Neural progenitor cell (in vitro differentiated cells): ENCODE results near the gene ANO3. TPM values are rescaled to one million over a fixed set of nuclear protein-coding genes. Genes with fewer than 3 reads are reported as not detected.
A peak's percentile ranks its signal among the peaks of the same experiment; 100 is the strongest.

Experiments
- DNase-seq: peaks from one replicate; pipeline ENCODE4 v3.0.0-alpha.2; 2016; ENCODE audit warnings: low spot score
- H2AFZ ChIP-seq: fragments of 200-600 bp; sonication (generic); replicated peaks from 2 replicates; pipeline ENCODE4 v1.6.1; 2016; ENCODE audit warnings: antibody characterized with exemption
- H3F3A ChIP-seq: fragments of 200-600 bp; sonication (generic); 2 replicates; pipeline ENCODE4 v1.6.1; 2016; ENCODE audit warnings: antibody characterized with exemption, low read depth
- H3K27ac ChIP-seq: fragments of 200-600 bp; sonication (generic); 2 replicates; pipeline ENCODE4 v1.5.1; 2016; ENCODE audit warnings: mild to moderate bottlenecking
- H3K27me3 ChIP-seq: fragments of 200-600 bp; sonication (generic); 2 replicates; pipeline ENCODE4 v1.6.1; 2016; ENCODE audit warnings: mild to moderate bottlenecking, moderate library complexity
- H3K36me3 ChIP-seq: fragments of 200-600 bp; sonication (generic); 2 replicates; pipeline ENCODE4 v1.5.1; 2016
- H3K4me1 ChIP-seq: fragments of 200-600 bp; sonication (generic); 2 replicates; pipeline ENCODE4 v1.6.1; 2016; ENCODE audit warnings: mixed run types
- H3K4me2 ChIP-seq: fragments of 200-600 bp; sonication (generic); 2 replicates; pipeline ENCODE4 v1.6.1; 2016
- H3K4me3 ChIP-seq: fragments of 200-600 bp; sonication (generic); 2 replicates; pipeline ENCODE4 v1.5.1; 2016
- H3K79me2 ChIP-seq: fragments of 200-600 bp; sonication (generic); 2 replicates; pipeline ENCODE4 v1.6.1; 2016; ENCODE audit warnings: low read depth
- H3K9ac ChIP-seq: fragments of 200-600 bp; sonication (generic); 2 replicates; pipeline ENCODE4 v1.6.1; 2016
- H3K9me3 ChIP-seq: fragments of 200-600 bp; sonication (generic); 2 replicates; pipeline ENCODE4 v1.5.1; 2016; ENCODE audit warnings: low read depth
- H4K20me1 ChIP-seq: fragments of 200-600 bp; sonication (generic); 2 replicates; pipeline ENCODE4 v1.6.1; 2016; ENCODE audit warnings: low read depth
- H3K27ac Mint-ChIP-seq: 3 replicates; pipeline ENCODE4 v1.8.0; 2021; ENCODE audit warnings: mixed read lengths
- H3K27me3 Mint-ChIP-seq: 2 replicates; pipeline ENCODE4 v1.8.0; 2022; ENCODE audit warnings: low read depth, mild to moderate bottlenecking, inconsistent platforms, moderate library complexity, mixed read lengths; ENCODE audit not compliant: insufficient read depth
- H3K36me3 Mint-ChIP-seq: 3 replicates; pipeline ENCODE4 v1.8.0; 2021; ENCODE audit warnings: mixed read lengths
- H3K4me1 Mint-ChIP-seq: 3 replicates; pipeline ENCODE4 v1.8.0; 2021; ENCODE audit warnings: mixed read lengths
- H3K4me3 Mint-ChIP-seq: 3 replicates; pipeline ENCODE4 v1.8.0; 2021; ENCODE audit warnings: mild to moderate bottlenecking, moderate library complexity, mixed read lengths
- H3K9me3 Mint-ChIP-seq: 3 replicates; pipeline ENCODE4 v1.8.0; 2020; ENCODE audit warnings: mixed read lengths
- EZH2 ChIP-seq: fragments of 200-600 bp; sonication (generic); IDR thresholded peaks from 2 replicates; pipeline ENCODE4 v1.6.1; 2017; ENCODE audit warnings: antibody characterized with exemption, mild to moderate bottlenecking, moderate library complexity
- EZH2phosphoT487 ChIP-seq: fragments of 200-600 bp; sonication (generic); IDR thresholded peaks from 2 replicates; pipeline ENCODE4 v1.6.1; 2017; ENCODE audit warnings: antibody characterized with exemption
- total RNA-seq: library from RNA; depleted of rRNA; stranded (reverse); fragments of >200 nt; gene quantifications from 2 replicates; pipeline ENCODE4 v1.2.3, GENCODE V29; 2015; ENCODE audit warnings: low replicate concordance
- TF ChIP-seq, protein P1 (sequence below): fragments of 200-600 bp; sonication (generic); IDR thresholded peaks from 2 replicates; pipeline ENCODE4 v1.5.1; 2017; ENCODE audit warnings: antibody characterized with exemption, mild to moderate bottlenecking

Gene ANO3
- total RNA-seq, 1 donor from 2014 or later, result 2.5 TPM

GRCh38 chr11:26608507-26609146, 276.7 kb downstream of the ANO3 start:
- no peak overlapping the region for H3K4me3 Mint-ChIP-seq
- Histone ChIP-seq H3K27me3 (no peaks in the 10 kb centered on the region), H3F3A (no peaks in the 10 kb centered on the region), H3K4me2 (no peak overlapping the region), H3K4me3 (no peak overlapping the region), H4K20me1 (no peaks in the 10 kb centered on the region), H3K27ac (no peak overlapping the region), H3K79me2 (no peaks in the 10 kb centered on the region), H3K9me3 (no peaks in the 10 kb centered on the region), H3K4me1 (peaks cover 7% of the 10 kb centered on the region), H3K36me3 (no peaks in the 10 kb centered on the region), H3K9ac (no peak overlapping the region), H2AFZ (peak overlapping the region; percentile 34)
- DNase-seq, result peak; percentile 42
- TF ChIP-seq EZH2, result no peak
- TF ChIP-seq EZH2phosphoT487, result no peak
- TF ChIP-seq, protein P1, sequence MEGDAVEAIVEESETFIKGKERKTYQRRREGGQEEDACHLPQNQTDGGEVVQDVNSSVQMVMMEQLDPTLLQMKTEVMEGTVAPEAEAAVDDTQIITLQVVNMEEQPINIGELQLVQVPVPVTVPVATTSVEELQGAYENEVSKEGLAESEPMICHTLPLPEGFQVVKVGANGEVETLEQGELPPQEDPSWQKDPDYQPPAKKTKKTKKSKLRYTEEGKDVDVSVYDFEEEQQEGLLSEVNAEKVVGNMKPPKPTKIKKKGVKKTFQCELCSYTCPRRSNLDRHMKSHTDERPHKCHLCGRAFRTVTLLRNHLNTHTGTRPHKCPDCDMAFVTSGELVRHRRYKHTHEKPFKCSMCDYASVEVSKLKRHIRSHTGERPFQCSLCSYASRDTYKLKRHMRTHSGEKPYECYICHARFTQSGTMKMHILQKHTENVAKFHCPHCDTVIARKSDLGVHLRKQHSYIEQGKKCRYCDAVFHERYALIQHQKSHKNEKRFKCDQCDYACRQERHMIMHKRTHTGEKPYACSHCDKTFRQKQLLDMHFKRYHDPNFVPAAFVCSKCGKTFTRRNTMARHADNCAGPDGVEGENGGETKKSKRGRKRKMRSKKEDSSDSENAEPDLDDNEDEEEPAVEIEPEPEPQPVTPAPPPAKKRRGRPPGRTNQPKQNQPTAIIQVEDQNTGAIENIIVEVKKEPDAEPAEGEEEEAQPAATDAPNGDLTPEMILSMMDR, result no peak
- H3K27ac Mint-ChIP-seq, result no peak overlapping the region
- H3K27me3 Mint-ChIP-seq, result peaks cover 2% of the 10 kb centered on the region
- H3K36me3 Mint-ChIP-seq, result no peaks in the 10 kb centered on the region
- H3K9me3 Mint-ChIP-seq, result peaks cover 20% of the 10 kb centered on the region
- H3K4me1 Mint-ChIP-seq, result no peaks in the 10 kb centered on the region

DNA sequence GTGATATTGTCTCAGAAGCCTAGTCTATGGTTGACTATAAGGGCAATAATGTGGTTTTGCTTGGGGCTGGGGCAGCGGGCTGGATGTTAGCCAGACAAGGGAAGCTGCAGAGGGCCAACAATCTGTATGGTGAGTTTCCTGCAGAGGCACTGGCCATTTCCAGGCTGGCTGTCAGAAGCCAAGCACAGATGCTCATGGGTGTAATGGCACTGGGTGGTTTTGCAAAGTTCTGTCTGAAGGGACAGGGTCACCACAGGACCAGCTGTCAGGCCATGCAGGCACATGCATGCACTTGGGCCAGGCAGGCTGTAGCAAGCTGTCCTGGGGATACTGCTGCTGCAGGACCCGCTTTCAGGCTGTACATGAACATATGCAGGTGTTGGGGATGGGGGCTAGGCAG, 281.8 kb downstream of the ANO3 start:
- H3K4me3 Mint-ChIP-seq, result no peak overlapping the region
- no peak for DNase-seq
- H3K4me1 ChIP-seq, result peaks cover 9% of the 10 kb centered on the region

GRCh38 chr11:26618441-26618840, 286.5 kb downstream of the ANO3 start:
- Mint-ChIP-seq H3K27ac (peak overlapping the region; percentile 21), H3K4me1 (peaks cover 7% of the 10 kb centered on the region), H3K9me3 (peaks cover 2% of the 10 kb centered on the region), H3K27me3 (no peaks in the 10 kb centered on the region), H3K4me3 (no peak overlapping the region), H3K36me3 (no peaks in the 10 kb centered on the region)
- Histone ChIP-seq H2AFZ (peak overlapping the region; percentile 79), H3K9ac (no peak overlapping the region), H3F3A (no peaks in the 10 kb centered on the region), H3K36me3 (no peaks in the 10 kb centered on the region), H3K27me3 (no peaks in the 10 kb centered on the region), H4K20me1 (no peaks in the 10 kb centered on the region), H3K27ac (no peak overlapping the region), H3K9me3 (no peaks in the 10 kb centered on the region), H3K79me2 (no peaks in the 10 kb centered on the region), H3K4me3 (no peak overlapping the region), H3K4me2 (peak overlapping the region; percentile 54), H3K4me1 (peaks cover 11% of the 10 kb centered on the region)
- TF ChIP-seq EZH2phosphoT487 (no peak), EZH2 (no peak)
- TF ChIP-seq, protein P1, result no peak
- no peak for DNase-seq

More for the DNA sequence above, 281.8 kb downstream of the ANO3 start:
- H2AFZ ChIP-seq, result no peak overlapping the region
- no peak overlapping the region for H3K4me3 ChIP-seq
- no peaks in the 10 kb centered on the region for H4K20me1 ChIP-seq
- H3K9me3 Mint-ChIP-seq, result peaks cover 11% of the 10 kb centered on the region
- H3K27ac ChIP-seq, result no peak overlapping the region
- no peaks in the 10 kb centered on the region for H3K36me3 Mint-ChIP-seq
- H3K9ac ChIP-seq, result no peak overlapping the region
- TF ChIP-seq, protein P1, result no peak
- no peak for TF ChIP-seq EZH2
- TF ChIP-seq EZH2phosphoT487, result no peak
- no peak overlapping the region for H3K27ac Mint-ChIP-seq
- no peaks in the 10 kb centered on the region for H3K79me2 ChIP-seq
- peaks cover 7% of the 10 kb centered on the region for H3K4me1 Mint-ChIP-seq
- no peaks in the 10 kb centered on the region for H3K27me3 ChIP-seq
- peaks cover 2% of the 10 kb centered on the region for H3K27me3 Mint-ChIP-seq
- H3K36me3 ChIP-seq, result no peaks in the 10 kb centered on the region
- H3K9me3 ChIP-seq, result no peaks in the 10 kb centered on the region
- no peak overlapping the region for H3K4me2 ChIP-seq
- H3F3A ChIP-seq, result no peaks in the 10 kb centered on the region
